Measurements from ENCODE around the gene ATRN. TPM values are rescaled to one million over a fixed set of nuclear protein-coding genes. Genes with fewer than 3 reads are reported as not detected.

ATRN gene
- total and polyA plus RNA-seq, 2 donors (not counting 3 experiments of a cell fraction or from before 2014, with no cell fraction given), result 32.3 to 33.1 TPM

DNA sequence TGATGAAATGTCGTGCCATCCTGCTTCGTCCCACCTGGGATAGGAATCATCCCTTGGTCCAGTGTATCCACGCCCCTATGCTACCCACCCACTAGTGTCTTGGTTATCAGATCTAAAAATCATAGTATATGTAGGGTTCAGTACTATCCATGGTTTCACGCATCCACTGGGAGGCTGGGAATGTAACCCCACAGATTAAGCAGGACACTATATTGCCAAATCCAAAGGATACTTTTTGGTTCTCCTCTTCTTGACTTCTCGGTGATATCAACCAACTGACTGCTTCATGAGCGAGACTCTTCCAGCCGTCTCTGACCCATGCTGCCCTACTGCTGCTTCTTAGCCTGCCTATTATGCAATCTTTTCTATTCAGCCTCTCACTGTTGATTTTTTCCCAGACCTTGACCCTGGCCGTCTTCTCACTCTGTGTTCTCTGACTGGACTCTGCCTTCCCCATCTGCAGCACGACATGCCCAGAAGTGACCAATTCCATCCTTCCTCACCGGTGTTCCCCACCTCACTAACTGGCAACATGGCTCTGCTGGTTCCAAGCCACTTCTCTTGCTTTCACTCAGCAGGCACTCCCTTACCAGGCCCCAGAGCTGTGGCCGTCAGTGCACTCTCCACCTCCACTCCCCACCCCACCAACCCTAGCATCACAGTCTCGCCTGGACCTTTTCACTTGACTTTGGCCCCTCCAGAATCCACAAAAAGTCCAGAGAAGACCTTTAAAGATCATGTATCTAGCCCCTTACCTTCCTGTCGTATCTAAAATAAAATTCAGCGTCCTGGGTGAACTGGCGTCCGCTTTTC lies 157.9 kb downstream of the ATRN start:
- H3K79me2 ChIP-seq (ENCODE audit: control insufficient read depth, insufficient read depth, low read length), result no peaks in the 10 kb centered on the region
- no TSS peak for BruUV-seq (replicated peaks)
- H2AFZ ChIP-seq (ENCODE audit: low read depth, low read length), result no peak overlapping the region
- intact Hi-C loops (cut with micrococcal nuclease) (no loop called here), dilution Hi-C loops (cut with MboI; ENCODE audit: extremely low pct_ligation_motif_present, low sequenced_read_pairs) (no loop called here)
- TF ChIP-seq FOS (IDR thresholded peaks at IDR 0.05; ENCODE audit: borderline replicate concordance, insufficient read depth, low read length), result no peak
- TF ChIP-seq, protein P1, sequence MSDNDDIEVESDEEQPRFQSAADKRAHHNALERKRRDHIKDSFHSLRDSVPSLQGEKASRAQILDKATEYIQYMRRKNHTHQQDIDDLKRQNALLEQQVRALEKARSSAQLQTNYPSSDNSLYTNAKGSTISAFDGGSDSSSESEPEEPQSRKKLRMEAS (IDR thresholded peaks at IDR 0.05; ENCODE audit: insufficient read depth, insufficient read length), result no peak
- no peak for TF ChIP-seq EZH2 (IDR thresholded peaks at IDR 0.05; ENCODE audit: borderline replicate concordance, low read depth, low read length, severe bottlenecking)
- TF ChIP-seq JUN (IDR thresholded peaks at IDR 0.05; ENCODE audit: borderline replicate concordance, insufficient read depth, insufficient read length, low read depth), result no peak
- TF ChIP-seq POLR2AphosphoS5 (IDR thresholded peaks at IDR 0.05; ENCODE audit: insufficient read depth, low read depth, low read length), result no peak
- TF ChIP-seq MYC (IDR thresholded peaks at IDR 0.05; ENCODE audit: low read depth, low read length), result no peak
- TF ChIP-seq, protein P2, sequence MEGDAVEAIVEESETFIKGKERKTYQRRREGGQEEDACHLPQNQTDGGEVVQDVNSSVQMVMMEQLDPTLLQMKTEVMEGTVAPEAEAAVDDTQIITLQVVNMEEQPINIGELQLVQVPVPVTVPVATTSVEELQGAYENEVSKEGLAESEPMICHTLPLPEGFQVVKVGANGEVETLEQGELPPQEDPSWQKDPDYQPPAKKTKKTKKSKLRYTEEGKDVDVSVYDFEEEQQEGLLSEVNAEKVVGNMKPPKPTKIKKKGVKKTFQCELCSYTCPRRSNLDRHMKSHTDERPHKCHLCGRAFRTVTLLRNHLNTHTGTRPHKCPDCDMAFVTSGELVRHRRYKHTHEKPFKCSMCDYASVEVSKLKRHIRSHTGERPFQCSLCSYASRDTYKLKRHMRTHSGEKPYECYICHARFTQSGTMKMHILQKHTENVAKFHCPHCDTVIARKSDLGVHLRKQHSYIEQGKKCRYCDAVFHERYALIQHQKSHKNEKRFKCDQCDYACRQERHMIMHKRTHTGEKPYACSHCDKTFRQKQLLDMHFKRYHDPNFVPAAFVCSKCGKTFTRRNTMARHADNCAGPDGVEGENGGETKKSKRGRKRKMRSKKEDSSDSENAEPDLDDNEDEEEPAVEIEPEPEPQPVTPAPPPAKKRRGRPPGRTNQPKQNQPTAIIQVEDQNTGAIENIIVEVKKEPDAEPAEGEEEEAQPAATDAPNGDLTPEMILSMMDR (IDR thresholded peaks at IDR 0.05; ENCODE audit: extremely low read depth in 1 of 2, insufficient read depth in 1 of 2, low read depth in 1 of 2, low read length in 2 of 2), result no peak
- TF ChIP-seq GATA2 (IDR thresholded peaks at IDR 0.05; ENCODE audit: insufficient read depth, insufficient read length, low read depth, low read length), result no peak
- no peak for TF ChIP-seq POLR2A (IDR thresholded peaks at IDR 0.05; ENCODE audit: low read depth, low read length)
- no peaks in the 10 kb centered on the region for H3K36me3 ChIP-seq (ENCODE audit: control insufficient read depth in 2 of 2, extremely low read depth in 1 of 2, insufficient read depth in 2 of 2, low read length in 2 of 2)
- H3K4me1 ChIP-seq (ENCODE audit: control insufficient read depth, extremely low read depth, insufficient read depth, low read length), result no peaks in the 10 kb centered on the region
- POLR2A ChIA-PET, result no interaction called here
- no peak overlapping the region for H3K27ac ChIP-seq (ENCODE audit: insufficient read depth, low read depth, low read length)
- FAIRE-seq (no peak), DNase-seq (ENCODE audit: low read depth, low spot score) (no peak)
- H3K4me3 ChIP-seq (replicated peaks in 1 of 3; ENCODE audit: insufficient read depth in 1 of 3, low read depth in 1 of 3, low read length in 3 of 3), result no peak overlapping the region
- no peak overlapping the region for H3K9ac ChIP-seq (replicated peaks; ENCODE audit: extremely low read depth, insufficient read depth, low read length)
- H3K4me2 ChIP-seq (ENCODE audit: insufficient read depth, low read length), result no peak overlapping the region
- CTCF ChIA-PET, result interaction anchor here (1.1 to 2.3 kb wide), 2 partner anchors 8 to 65 kb away, joined by 3 to 8 read pairs; no protein-coding TSS in a partner anchor
- H4K20me1 ChIP-seq (replicated peaks; ENCODE audit: control insufficient read depth, extremely low read depth, insufficient read depth, low read length), result no peaks in the 10 kb centered on the region
- no peaks in the 10 kb centered on the region for H3K27me3 ChIP-seq (ENCODE audit: control insufficient read depth in 2 of 2, insufficient read depth in 2 of 2, low read length in 2 of 2)
- H3K9me3 ChIP-seq (replicated peaks; ENCODE audit: control insufficient read depth, insufficient read depth, low read length), result no peaks in the 10 kb centered on the region
- no peaks in the 10 kb centered on the region for H3K9me1 ChIP-seq (replicated peaks; ENCODE audit: control insufficient read depth, extremely low read depth, insufficient read depth, low read length)
